Testis (tissue), 2 donors: ENCODE data around the gene DMBT1.

Experiments
- POLR2A ChIP-seq: fragments of 450-650 bp; IDR thresholded peaks from one replicate; pipeline ENCODE4 v1.6.1; 2017; ENCODE audit warnings: antibody characterized with exemption, mild to moderate bottlenecking, moderate library complexity
- TF ChIP-seq, protein P1 (sequence below), 3 experiments: fragments of 450-650 bp in 2 of 3; fragments of 200-600 bp in 1 of 3; sonication (generic) in 1 of 3; IDR thresholded peaks; one replicate each; pipeline ENCODE4 v1.5.1; 2016 to 2019; ENCODE audit warnings: antibody characterized with exemption in 3 of 3, mild to moderate bottlenecking in 2 of 3, moderate library complexity in 1 of 3

DNA sequence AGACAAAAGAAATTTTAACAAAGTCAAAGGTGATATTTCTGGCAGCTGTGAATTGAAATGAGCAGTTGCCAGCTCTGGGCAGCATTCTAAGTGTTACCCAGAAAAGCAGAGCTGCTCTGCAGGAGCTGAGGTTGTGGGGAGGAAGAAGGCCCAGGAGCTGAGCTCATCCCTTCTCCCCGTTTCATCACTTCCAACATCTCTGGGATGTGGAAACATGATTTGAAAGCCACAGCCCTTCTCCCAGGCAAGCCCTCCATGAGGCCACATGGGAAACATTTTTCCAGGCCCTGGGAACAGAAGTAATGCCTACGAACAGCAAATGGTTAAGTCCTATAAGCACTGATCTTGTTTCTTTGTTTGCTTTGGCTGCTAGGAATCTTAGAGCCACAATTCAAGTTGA lies 10.9 kb upstream of the DMBT1 start:
- TF ChIP-seq, protein P1, sequence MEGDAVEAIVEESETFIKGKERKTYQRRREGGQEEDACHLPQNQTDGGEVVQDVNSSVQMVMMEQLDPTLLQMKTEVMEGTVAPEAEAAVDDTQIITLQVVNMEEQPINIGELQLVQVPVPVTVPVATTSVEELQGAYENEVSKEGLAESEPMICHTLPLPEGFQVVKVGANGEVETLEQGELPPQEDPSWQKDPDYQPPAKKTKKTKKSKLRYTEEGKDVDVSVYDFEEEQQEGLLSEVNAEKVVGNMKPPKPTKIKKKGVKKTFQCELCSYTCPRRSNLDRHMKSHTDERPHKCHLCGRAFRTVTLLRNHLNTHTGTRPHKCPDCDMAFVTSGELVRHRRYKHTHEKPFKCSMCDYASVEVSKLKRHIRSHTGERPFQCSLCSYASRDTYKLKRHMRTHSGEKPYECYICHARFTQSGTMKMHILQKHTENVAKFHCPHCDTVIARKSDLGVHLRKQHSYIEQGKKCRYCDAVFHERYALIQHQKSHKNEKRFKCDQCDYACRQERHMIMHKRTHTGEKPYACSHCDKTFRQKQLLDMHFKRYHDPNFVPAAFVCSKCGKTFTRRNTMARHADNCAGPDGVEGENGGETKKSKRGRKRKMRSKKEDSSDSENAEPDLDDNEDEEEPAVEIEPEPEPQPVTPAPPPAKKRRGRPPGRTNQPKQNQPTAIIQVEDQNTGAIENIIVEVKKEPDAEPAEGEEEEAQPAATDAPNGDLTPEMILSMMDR (IDR thresholded peaks at IDR 0.05): no peak
- no peak for TF ChIP-seq POLR2A
